Endothelial cell of umbilical vein (primary cell): ENCODE data around the gene TRAF7. TPM values are rescaled to one million over a fixed set of nuclear protein-coding genes. Genes with fewer than 3 reads are reported as not detected.

Experiments used
- BruUV-seq: library from RNA; stranded (reverse); fragments of 400-500 nt; replicated peaks from 2 replicates; lab custom pipeline; 2021; lab: Mats Ljungman, UMichigan
- CTCF ChIA-PET: fragments of 300-600, 350-600 bp; sonication (Branson Sonifier 250); formaldehyde crosslinking; loops from one replicate; lab custom pipeline; 2021; ENCODE audit warnings: antibody characterized with exemption, inconsistent platforms; lab: Charles Lee
- POLR2A ChIA-PET: fragments of 300-600, 350-600 bp; sonication (Branson Sonifier 250); formaldehyde crosslinking; loops from one replicate; lab custom pipeline; 2021; ENCODE audit warnings: antibody characterized with exemption, inconsistent platforms; lab: Charles Lee
- DNase-seq: peaks from one replicate; pipeline ENCODE4 v3.0.0-alpha.2; 2011; ENCODE audit warnings: low read depth, low spot score
- FAIRE-seq: peaks from 2 replicates; lab custom pipeline; 2011; peaks lifted over from hg19 to GRCh38; lab: Jason Lieb, UNC
- H2AFZ ChIP-seq: 2 replicates; pipeline ENCODE4 v1.6.0; 2012; ENCODE audit warnings: low read depth, low read length, control low read depth, inconsistent platforms
- H3K27ac ChIP-seq: 2 replicates; pipeline ENCODE4 v1.5.1; 2011; ENCODE audit warnings: low read depth, mild to moderate bottlenecking, control low read depth, low read length, moderate library complexity; ENCODE audit not compliant: insufficient read depth
- H3K27me3 ChIP-seq, 2 experiments: 2 replicates each; pipeline versions ENCODE4 v1.6.0 to v1.6.1; 2011; ENCODE audit warnings: low read length in 2 of 2, mixed read lengths in 1 of 2; ENCODE audit not compliant: control insufficient read depth in 2 of 2, insufficient read depth in 2 of 2
- H3K36me3 ChIP-seq, 2 experiments: 2 replicates in 1 of 2; 3 replicates in 1 of 2; pipeline ENCODE4 v1.5.1; 2011; ENCODE audit warnings: low read length in 2 of 2, mild to moderate bottlenecking in 1 of 2, moderate library complexity in 1 of 2; ENCODE audit not compliant: control insufficient read depth in 2 of 2, insufficient read depth in 2 of 2; ENCODE audit errors: extremely low read depth in 1 of 2
- H3K4me1 ChIP-seq: 3 replicates; pipeline ENCODE4 v1.5.1; 2011; ENCODE audit warnings: mild to moderate bottlenecking, low read length; ENCODE audit not compliant: control insufficient read depth, insufficient read depth; ENCODE audit errors: extremely low read depth
- H3K4me2 ChIP-seq: 2 replicates; pipeline ENCODE4 v1.6.1; 2011; ENCODE audit warnings: low read length, control low read depth, mixed read lengths; ENCODE audit not compliant: insufficient read depth
- H3K4me3 ChIP-seq, 3 experiments: fragments of 200-600 bp in 1 of 3; sonication (generic), shearing (Covaris generic) in 1 of 3; replicated peaks in 1 of 3; 2 replicates each; pipeline ENCODE4 v1.5.1; 2011 to 2016; ENCODE audit warnings: control low read depth in 3 of 3, low read length in 3 of 3, mild to moderate bottlenecking in 2 of 3, inconsistent platforms in 1 of 3, low read depth in 1 of 3, moderate library complexity in 1 of 3; ENCODE audit not compliant: insufficient read depth in 1 of 3
- H3K79me2 ChIP-seq: 2 replicates; pipeline ENCODE4 v1.6.0; 2012; ENCODE audit warnings: low read length, inconsistent platforms; ENCODE audit not compliant: control insufficient read depth, insufficient read depth
- H3K9ac ChIP-seq: replicated peaks from 2 replicates; pipeline ENCODE3; 2011; ENCODE audit warnings: low read length, control low read depth; ENCODE audit not compliant: insufficient read depth; ENCODE audit errors: extremely low read depth
- H3K9me1 ChIP-seq: replicated peaks from 3 replicates; pipeline ENCODE4 v1.6.0; 2011; ENCODE audit warnings: mild to moderate bottlenecking, low read length; ENCODE audit not compliant: control insufficient read depth, insufficient read depth; ENCODE audit errors: extremely low read depth
- H3K9me3 ChIP-seq: replicated peaks from 2 replicates; pipeline ENCODE4 v1.5.1; 2012; ENCODE audit warnings: low read length, inconsistent platforms; ENCODE audit not compliant: control insufficient read depth, insufficient read depth
- H4K20me1 ChIP-seq: replicated peaks from 2 replicates; pipeline ENCODE3; 2011; ENCODE audit warnings: mild to moderate bottlenecking, low read length; ENCODE audit not compliant: control insufficient read depth, insufficient read depth; ENCODE audit errors: extremely low read depth
- CTCF ChIP-seq, 2 donors: IDR thresholded peaks; 1 replicate in 1 of 2; 2 replicates in 1 of 2; pipeline ENCODE4 v1.5.1; 2011; ENCODE audit warnings: low read length in 2 of 2, mild to moderate bottlenecking in 2 of 2, moderate library complexity in 2 of 2, control low read depth in 1 of 2, inconsistent platforms in 1 of 2, low read depth in 1 of 2; ENCODE audit not compliant: insufficient read depth in 1 of 2; ENCODE audit errors: extremely low read depth in 1 of 2
- FOS ChIP-seq: IDR thresholded peaks from 2 replicates; pipeline ENCODE4 v1.6.1; 2011; ENCODE audit warnings: mild to moderate bottlenecking, low read length, moderate library complexity, borderline replicate concordance; ENCODE audit not compliant: insufficient read depth
- dilution Hi-C: fragments of 300-500 bp; cut with MboI; formaldehyde crosslinking; loops from one replicate; pipeline ENCODE4 v1.15.0; 2019; ENCODE audit warnings: low sequenced_read_pairs; ENCODE audit not compliant: extremely low pct_ligation_motif_present
- intact Hi-C: fragments of 100-400 bp; cut with micrococcal nuclease; formaldehyde crosslinking; loops from one replicate; pipeline ENCODE4 v1.10.0; 2022
- polyA plus RNA-seq, 4 experiments: library from polyadenylated mRNA; depleted of rRNA in 3 of 4; stranded (reverse) in 3 of 4; unstranded in 1 of 4; fragments of >200 nt; gene quantifications; 2 replicates each; pipeline versions ENCODE4 v1.2.1 to v1.2.3, GENCODE V29; 2011 to 2012; ENCODE audit warnings: missing spikeins in 1 of 4
- total RNA-seq: library from RNA; stranded (reverse); gene quantifications from 2 replicates; pipeline ENCODE4 v1.2.3, GENCODE V29; 2021
- TF ChIP-seq, protein P1 (sequence below): IDR thresholded peaks from 2 replicates; pipeline ENCODE4 v1.6.1; 2011; ENCODE audit not compliant: insufficient read depth, insufficient read length

The TRAF7 gene
- total and polyA plus RNA-seq, 2 donors (not counting 3 experiments of a cell fraction or from before 2014, with no cell fraction given), result 141 to 175 TPM

DNA sequence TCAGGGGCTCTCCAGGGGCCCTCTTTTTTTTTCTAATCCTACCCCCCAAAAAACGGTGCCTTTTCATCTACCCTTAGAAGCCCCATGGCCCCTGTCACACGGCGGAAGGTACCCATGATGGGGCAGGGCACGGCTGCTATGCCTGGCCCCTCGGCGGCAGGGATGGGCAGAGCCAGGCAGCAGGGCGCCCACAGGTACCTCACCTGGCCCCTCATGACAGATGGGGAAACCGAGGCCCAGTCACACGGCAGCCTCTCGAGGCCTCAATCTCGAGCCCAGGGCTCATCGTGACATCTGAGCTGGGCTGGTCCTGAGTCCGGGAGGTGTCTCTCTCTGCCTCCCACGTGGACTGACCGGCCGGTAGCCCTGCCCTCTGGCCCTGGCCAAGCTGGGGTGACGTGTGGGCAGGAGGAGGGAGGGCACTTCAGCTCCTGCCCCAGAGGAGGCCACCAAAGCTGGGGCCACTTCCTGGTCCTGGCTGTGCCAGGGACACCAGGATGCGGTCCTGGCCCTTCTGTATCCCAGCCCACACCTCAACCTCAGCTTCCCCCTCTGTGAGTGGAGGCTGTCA is 11.6 kb downstream of the TRAF7 start:
- FAIRE-seq (no peak), DNase-seq (no peak)
- H3K79me2 ChIP-seq, result peaks cover 59% of the 10 kb centered on the region
- POLR2A ChIA-PET, result interaction anchor here (2.9 kb wide), 1 partner anchor 12 kb away, joined by 15 read pairs; the partner anchor contains the start of gene TRAF7
- peaks cover 10 to 34% of the 10 kb centered on the region in 2 experiments for H3K36me3 ChIP-seq
- H2AFZ ChIP-seq, result no peak overlapping the region
- CTCF ChIA-PET, result interaction anchor here (1.3 to 1.4 kb wide), 2 partner anchors 8 to 27 kb away, joined by 4 read pairs; no protein-coding TSS in a partner anchor
- BruUV-seq, result no TSS peak
- H3K9me3 ChIP-seq, result no peaks in the 10 kb centered on the region
- no peak overlapping the region for H3K4me2 ChIP-seq
- dilution Hi-C loops, result loop anchor here (25.0 kb wide), 1 partner anchor 130 kb away; the partner anchor contains the start of genes NHERF2, NTHL1 and TSC2
- TF ChIP-seq CTCF (IDR thresholded peaks at IDR 0.05; ENCODE audit: extremely low read depth in 1 of 2, insufficient read depth in 1 of 2, low read depth in 1 of 2, low read length in 2 of 2) (no peak), FOS (no peak)
- TF ChIP-seq, protein P1, sequence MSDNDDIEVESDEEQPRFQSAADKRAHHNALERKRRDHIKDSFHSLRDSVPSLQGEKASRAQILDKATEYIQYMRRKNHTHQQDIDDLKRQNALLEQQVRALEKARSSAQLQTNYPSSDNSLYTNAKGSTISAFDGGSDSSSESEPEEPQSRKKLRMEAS, result no peak
- H3K4me1 ChIP-seq, result peaks cover 22% of the 10 kb centered on the region
- no peak overlapping the region for H3K9ac ChIP-seq
- H3K27ac ChIP-seq, result no peak overlapping the region
- H4K20me1 ChIP-seq, result no peaks in the 10 kb centered on the region
- intact Hi-C loops, result no loop called here
- H3K27me3 ChIP-seq, result no peaks in the 10 kb centered on the region
- H3K9me1 ChIP-seq, result no peaks in the 10 kb centered on the region
- H3K4me3 ChIP-seq, result no peak overlapping the region
